HG02870 (cell line): ENCODE measurements around the gene APBB3.

ENCODE experiments used
- ATAC-seq: cut with Tn5 transposase; IDR thresholded peaks from one replicate; pipeline ENCODE4 v1.9.1; 2021; ENCODE audit warnings: mild to moderate bottlenecking, moderate library complexity; ENCODE audit not compliant: unreplicated experiment

APBB3 gene

GRCh38 chr5:140576776-140577201, 12.4 kb upstream of the APBB3 start:
- no peak for ATAC-seq

DNA sequence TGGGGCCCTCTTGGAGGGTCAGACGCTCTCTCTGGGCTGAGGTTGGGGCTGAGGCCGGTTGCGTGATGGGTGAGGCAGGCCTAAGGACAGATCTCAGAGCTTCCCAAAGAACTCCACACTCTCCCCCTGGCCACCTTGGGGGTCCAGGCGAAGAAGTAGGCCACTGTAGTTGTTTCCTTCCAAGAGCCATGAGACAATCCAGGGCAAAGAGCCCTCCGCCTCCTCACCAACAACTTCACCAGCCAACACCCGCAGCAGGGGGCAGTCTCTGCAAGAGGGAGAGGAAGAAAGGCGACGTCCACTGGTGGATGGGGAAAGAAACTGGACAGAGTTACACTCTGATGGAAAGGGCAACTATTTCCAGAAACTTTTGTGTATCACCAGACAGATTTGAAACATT, 10.9 kb upstream of the APBB3 start:
- ATAC-seq: no peak

- no peak for ATAC-seq
Observed at GRCh38 chr5:140574165-140574564, 9.8 kb upstream of the APBB3 start.

DNA sequence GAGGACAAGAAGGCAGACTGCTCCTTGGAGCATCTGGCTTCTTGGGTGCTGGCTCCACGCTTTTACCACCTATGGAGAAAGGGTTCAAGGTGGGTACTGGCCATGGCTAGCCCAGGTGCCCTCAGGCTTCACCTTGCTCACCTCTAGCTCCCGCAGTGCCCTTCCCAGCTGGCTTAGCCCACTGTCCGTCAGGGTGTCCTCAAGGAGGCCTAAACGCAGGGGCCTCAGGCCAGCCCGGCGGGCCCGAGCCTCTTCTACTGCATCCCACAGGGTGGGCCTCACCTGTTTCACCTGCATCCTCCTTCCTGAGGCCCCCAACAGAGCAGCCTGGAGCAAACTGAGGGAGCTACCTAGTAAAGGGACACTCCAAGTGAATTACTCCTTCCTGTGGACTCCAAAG, 9.3 kb upstream of the APBB3 start:
- ATAC-seq: no peak

DNA sequence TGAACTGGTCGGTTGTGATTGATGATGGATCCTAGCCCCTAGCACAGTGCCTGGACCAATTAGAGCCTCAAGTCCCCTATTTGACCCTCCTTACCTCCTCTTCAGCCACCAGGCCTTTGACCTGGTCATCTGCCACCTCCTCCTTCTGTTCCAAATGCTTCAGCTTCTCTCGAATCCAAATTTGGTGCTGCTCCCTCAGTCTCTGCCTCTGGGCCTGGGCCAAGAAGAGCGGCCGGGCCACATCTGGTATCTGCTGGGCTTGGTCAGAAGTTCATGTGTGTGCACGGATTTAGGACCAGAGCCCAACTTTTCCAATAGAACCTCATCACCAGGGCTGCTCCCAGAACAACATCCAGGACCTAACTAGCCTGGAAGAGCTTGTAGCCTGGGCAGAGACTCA, 6.7 kb upstream of the APBB3 start:
- no peak for ATAC-seq

GRCh38 chr5:140570488-140570887, 6.1 kb upstream of the APBB3 start:
- ATAC-seq: no peak

DNA sequence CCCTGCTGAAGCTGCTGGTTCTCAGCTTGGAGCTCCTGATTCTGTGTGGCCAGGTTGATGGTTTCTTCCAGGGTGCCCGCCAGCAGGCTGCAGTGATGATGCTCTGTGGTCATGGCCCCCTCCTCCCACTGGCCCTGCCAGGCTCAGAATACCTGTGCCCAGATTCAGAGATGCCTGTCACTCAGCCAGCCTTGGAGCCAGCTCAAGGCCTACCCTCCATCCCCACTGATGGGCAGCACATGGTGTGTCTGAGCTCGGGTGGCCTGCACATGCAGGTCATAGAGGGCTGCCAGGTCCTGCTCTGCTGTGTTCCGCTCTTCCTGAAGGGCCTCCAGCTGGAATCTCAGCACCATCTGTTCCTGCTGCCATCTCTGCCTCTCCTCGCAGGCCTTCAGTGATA, 5.7 kb upstream of the APBB3 start:
- no peak for ATAC-seq

DNA sequence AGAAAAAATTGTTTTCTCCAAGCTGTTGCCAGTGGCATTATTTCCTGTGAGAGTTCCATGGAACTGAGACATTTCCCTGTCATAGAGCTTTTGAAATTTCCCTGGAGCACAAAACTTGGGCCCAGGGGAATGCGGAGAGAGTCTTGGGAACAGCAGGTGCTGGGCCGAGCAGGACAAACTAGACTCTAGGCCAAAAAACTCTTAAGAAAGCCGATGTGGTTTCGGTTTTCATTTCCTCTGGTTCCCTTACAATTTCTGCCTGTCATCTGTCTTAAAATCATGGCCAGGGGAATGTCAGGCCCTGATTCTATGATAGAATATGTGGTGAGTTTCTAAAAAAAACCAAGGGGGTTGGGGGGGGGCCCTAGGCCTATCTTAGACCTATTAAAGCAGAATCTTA, 4.8 kb upstream of the APBB3 start:
- ATAC-seq: no peak

GRCh38 chr5:140568443-140569063, 4.2 kb upstream of the APBB3 start:
- no peak for ATAC-seq

DNA sequence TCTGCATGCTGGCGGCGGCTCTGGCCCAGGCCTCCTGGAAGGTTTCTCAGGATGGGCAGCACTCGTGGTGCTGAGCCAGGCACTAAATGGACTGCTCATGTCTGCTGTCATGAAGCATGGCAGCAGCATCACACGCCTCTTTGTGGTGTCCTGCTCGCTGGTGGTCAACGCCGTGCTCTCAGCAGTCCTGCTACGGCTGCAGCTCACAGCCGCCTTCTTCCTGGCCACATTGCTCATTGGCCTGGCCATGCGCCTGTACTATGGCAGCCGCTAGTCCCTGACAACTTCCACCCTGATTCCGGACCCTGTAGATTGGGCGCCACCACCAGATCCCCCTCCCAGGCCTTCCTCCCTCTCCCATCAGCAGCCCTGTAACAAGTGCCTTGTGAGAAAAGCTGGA, 3.5 kb upstream of the APBB3 start:
- no peak for ATAC-seq

- ATAC-seq: no peak
Observed at GRCh38 chr5:140567136-140567818, 2.9 kb upstream of the APBB3 start.

DNA sequence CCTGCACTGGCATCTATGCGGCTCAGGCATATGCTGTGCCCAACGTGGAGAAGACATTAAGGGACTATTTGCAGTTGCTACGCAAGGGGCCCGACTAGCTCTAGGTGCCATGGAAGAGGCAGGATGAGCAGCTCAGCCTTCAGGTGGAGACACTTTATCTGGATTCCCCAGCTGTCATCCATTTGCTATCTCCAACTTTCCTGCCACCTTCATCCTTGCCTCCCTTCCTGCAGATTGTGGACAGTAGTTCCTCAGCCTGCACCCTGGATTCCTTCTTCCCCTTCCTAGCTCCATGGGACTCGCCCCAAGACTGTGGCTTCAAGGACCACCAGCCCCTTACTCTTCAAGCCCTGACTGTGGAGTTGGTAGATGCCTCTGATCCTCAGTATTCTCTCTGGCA, 2.3 kb upstream of the APBB3 start:
- no peak for ATAC-seq

GRCh38 chr5:140565780-140566095, 1.3 kb upstream of the APBB3 start:
- ATAC-seq: no peak

DNA sequence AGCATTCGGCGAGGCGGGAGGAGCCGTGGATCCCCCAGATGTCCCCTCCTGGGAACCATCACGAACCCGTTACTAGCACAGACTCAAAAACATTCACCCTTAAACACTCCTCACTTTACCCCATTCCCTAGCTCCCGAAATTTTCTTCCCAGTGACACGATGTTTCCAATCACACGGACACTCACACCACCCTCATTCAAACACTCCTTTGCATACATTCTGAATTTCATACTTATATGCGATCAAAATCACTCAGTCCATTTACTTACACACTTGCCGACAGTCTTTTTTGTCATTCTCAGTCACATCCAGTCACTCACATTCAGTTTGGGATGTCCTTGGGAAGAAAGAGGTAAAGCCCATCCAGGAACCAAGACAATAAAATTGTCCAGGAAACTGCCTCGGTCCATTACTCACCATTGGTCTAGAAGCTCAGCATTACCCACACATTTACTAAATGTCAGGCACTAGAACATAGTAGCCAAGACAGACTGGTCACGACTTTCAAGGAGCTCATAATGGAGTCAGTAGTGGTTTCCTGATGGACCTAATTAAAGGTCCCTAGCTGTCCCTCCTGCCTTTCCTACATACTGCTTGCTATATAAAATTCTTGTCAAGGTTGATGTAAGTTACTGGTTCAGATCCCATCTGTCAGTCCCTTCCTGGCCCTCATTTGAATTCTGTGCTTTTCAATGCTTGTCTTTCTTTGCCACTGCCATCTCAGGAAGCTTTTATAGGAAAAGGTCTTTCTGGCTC, 804 bp upstream of the APBB3 start:
- ATAC-seq: no peak

- ATAC-seq: no peak
Observed at GRCh38 chr5:140563596-140563995, 802 bp downstream of the APBB3 start.

GRCh38 chr5:140561753-140562523, 2.5 kb downstream of the APBB3 start:
- ATAC-seq: no peak

- ATAC-seq: no peak
Observed at GRCh38 chr5:140560227-140560626, 4.2 kb downstream of the APBB3 start.

- ATAC-seq: no peak
Observed at GRCh38 chr5:140558542-140558941, 5.9 kb downstream of the APBB3 start.

GRCh38 chr5:140557965-140558364, 6.4 kb downstream of the APBB3 start:
- ATAC-seq: no peak

- peak; percentile 86 for ATAC-seq
Observed at GRCh38 chr5:140557136-140557805, 7.1 kb downstream of the APBB3 start, which contains the start of gene SRA1. TSS of gene SRA1 (minus strand) at chr5:140557473. CDS start at chr5:140557452, 21 bp downstream.

GRCh38 chr5:140556438-140556837, 8.0 kb downstream of the APBB3 start:
- ATAC-seq: no peak
